ENCODE data around the gene GGT1.
"Not testable (repeated sequence)": the region's sequence is repeated elsewhere in the genome, so short reads cannot be mapped to it uniquely, and the experiment has no call there.

DNA sequence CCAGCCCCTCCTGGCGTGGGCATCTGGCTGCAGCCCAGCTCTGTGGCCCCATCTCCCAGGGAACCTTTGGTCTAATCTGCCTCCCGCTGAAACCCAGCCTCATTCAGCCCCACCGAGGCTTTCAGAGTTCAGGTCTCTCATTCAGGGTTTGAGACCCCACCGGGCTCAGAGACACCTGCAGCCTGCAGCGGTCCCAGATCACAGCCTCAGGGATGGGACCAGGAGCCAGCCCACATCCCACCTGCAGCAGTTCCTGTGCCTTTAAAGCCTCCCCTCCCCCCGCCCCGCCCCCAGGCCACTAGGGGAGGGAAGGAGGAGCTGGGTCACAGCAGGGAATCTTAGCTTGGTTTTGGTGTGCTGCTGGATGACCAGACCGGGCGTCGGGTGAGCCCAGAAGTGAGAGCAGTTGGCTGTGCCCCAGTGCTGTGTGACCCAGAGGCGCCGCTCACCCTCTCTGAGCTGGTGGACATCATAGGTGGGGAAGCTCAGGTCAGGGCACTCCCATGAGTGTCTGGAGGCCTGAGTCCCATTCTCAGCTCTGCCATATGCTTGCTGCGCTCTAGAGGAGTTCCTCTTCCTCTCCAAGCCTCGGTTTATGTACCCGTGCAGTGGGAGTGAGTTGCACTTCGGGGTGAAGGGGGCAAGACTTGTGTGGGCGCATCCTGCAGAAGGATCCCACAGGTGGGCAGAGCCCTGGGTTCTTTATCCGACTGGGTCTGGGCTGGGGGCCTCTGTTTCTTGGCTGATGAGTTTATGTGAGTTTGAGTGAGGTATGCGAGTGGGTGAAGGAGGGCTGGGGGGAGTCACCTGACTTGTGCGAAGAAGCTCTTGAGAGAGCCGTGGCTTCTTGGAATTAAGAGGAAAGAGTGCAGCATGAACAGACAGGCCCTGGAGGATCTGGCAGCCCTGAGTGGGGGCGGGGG is at the start of gene GGT1:
- not testable (repeated sequence) for TF ChIP-seq POLR2A, EP300, POLR2AphosphoS5 (IDR thresholded peaks at IDR 0.05)
- TF ChIP-seq, protein P1, sequence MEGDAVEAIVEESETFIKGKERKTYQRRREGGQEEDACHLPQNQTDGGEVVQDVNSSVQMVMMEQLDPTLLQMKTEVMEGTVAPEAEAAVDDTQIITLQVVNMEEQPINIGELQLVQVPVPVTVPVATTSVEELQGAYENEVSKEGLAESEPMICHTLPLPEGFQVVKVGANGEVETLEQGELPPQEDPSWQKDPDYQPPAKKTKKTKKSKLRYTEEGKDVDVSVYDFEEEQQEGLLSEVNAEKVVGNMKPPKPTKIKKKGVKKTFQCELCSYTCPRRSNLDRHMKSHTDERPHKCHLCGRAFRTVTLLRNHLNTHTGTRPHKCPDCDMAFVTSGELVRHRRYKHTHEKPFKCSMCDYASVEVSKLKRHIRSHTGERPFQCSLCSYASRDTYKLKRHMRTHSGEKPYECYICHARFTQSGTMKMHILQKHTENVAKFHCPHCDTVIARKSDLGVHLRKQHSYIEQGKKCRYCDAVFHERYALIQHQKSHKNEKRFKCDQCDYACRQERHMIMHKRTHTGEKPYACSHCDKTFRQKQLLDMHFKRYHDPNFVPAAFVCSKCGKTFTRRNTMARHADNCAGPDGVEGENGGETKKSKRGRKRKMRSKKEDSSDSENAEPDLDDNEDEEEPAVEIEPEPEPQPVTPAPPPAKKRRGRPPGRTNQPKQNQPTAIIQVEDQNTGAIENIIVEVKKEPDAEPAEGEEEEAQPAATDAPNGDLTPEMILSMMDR (IDR thresholded peaks at IDR 0.05), result not testable (repeated sequence)
